Measurements from ENCODE around the gene PLCD3.

Gene PLCD3

GRCh38 chr17:45137561-45138305, 5.4 kb upstream of the PLCD3 start:
- DNase-seq (ENCODE audit: low spot score): no peak
- H3K27ac ChIP-seq: no peak overlapping the region
- no peak for TF ChIP-seq CTCF (IDR thresholded peaks at IDR 0.05)

GRCh38 chr17:45136846-45137560, 4.7 kb upstream of the PLCD3 start:
- no peak overlapping the region for H3K27ac ChIP-seq
- no peak for TF ChIP-seq CTCF (IDR thresholded peaks at IDR 0.05)
- peak overlapping the region; percentile 76 for H3K4me3 ChIP-seq
- no peak for DNase-seq (ENCODE audit: low spot score)

More at GRCh38 chr17:45137561-45138305, 5.4 kb upstream of the PLCD3 start:
- H3K4me3 ChIP-seq: no peak overlapping the region

- TF ChIP-seq CTCF (IDR thresholded peaks at IDR 0.05): no peak
- Histone ChIP-seq H3K27ac (peak overlapping the region; percentile 89 to 94), H3K4me3 (peak overlapping the region; percentile 76)
- no peak for DNase-seq (ENCODE audit: low spot score)
These were observed 3.9 kb upstream of the PLCD3 start for GRCh38 chr17:45135978-45136791.

- peak; percentile 97 for DNase-seq (ENCODE audit: low spot score)
- peak; percentile 100 for TF ChIP-seq CTCF (IDR thresholded peaks at IDR 0.05)
- Histone ChIP-seq H3K4me3 (peak within 1 kb of the TSS; percentile 76), H3K27ac (peak within 1 kb of the TSS; percentile 89 to 94)
These were observed 3.1 kb upstream of the PLCD3 start, which contains the start of gene ACBD4 for GRCh38 chr17:45135192-45135977. Gene ACBD4, plus strand, starts transcription at chr17:45135687. Its CDS starts 458 bp downstream, at chr17:45136145.

GRCh38 chr17:45132572-45133463, 503 bp upstream of the PLCD3 start:
- TF ChIP-seq CTCF (IDR thresholded peaks at IDR 0.05): peak; percentile 90
- peak; percentile 89 for DNase-seq (ENCODE audit: low spot score)
- H3K4me3 ChIP-seq: peak overlapping the region; percentile 97
- peak overlapping the region; percentile 94 to 100 for H3K27ac ChIP-seq
